HEK293T (cell line): ENCODE measurements around the gene HMBS.

Experiments used
- CTCF ChIA-PET: fragments of 350-600 bp; formaldehyde crosslinking; extraction: SDS; loops from one replicate; lab custom pipeline; 2021; ENCODE audit warnings: antibody characterized with exemption, inconsistent platforms; lab: Yijun Ruan, JAX
- POLR2A ChIA-PET: fragments of 350-600 bp; formaldehyde crosslinking; extraction: SDS; loops from one replicate; lab custom pipeline; 2020; ENCODE audit warnings: antibody characterized with exemption, inconsistent platforms; lab: Yijun Ruan, JAX
- DNase-seq: peaks from one replicate; pipeline ENCODE4 v3.0.0; 2012; ENCODE audit warnings: mixed read lengths; ENCODE audit errors: extremely low spot score
- ARNT ChIP-seq: fragments of 450-650 bp; IDR thresholded peaks from 2 replicates; pipeline ENCODE4 v1.6.1; 2017; ENCODE audit warnings: mild to moderate bottlenecking
- BHLHE40 ChIP-seq: fragments of 450-650 bp; IDR thresholded peaks from 2 replicates; pipeline ENCODE4 v1.6.1; 2016; ENCODE audit warnings: mild to moderate bottlenecking, moderate library complexity, borderline replicate concordance
- CTBP1 ChIP-seq: fragments of 450-650 bp; IDR thresholded peaks from 2 replicates; pipeline ENCODE4 v1.6.1; 2016; ENCODE audit warnings: borderline replicate concordance
- ELF4 ChIP-seq: fragments of 450-650 bp; IDR thresholded peaks from 2 replicates; pipeline ENCODE4 v1.6.1; 2017; ENCODE audit warnings: antibody characterized with exemption
- FOXA1 ChIP-seq: fragments of 450-650 bp; IDR thresholded peaks from 2 replicates; pipeline ENCODE4 v1.6.1; 2016; ENCODE audit warnings: mild to moderate bottlenecking
- FOXK2 ChIP-seq: fragments of 450-650 bp; IDR thresholded peaks from 2 replicates; pipeline ENCODE4 v1.6.1; 2016; ENCODE audit warnings: mild to moderate bottlenecking
- FOXM1 ChIP-seq: fragments of 450-650 bp; IDR thresholded peaks from 2 replicates; pipeline ENCODE4 v1.6.1; 2017; ENCODE audit warnings: mild to moderate bottlenecking, borderline replicate concordance
- HDGF ChIP-seq: fragments of 450-650 bp; IDR thresholded peaks from 2 replicates; pipeline ENCODE4 v1.6.1; 2017; ENCODE audit warnings: antibody characterized with exemption, borderline replicate concordance
- L3MBTL2 ChIP-seq: fragments of 450-650 bp; conservative IDR thresholded peaks from 2 replicates; pipeline ENCODE4 v1.6.1; 2016; ENCODE audit warnings: mild to moderate bottlenecking
- LEF1 ChIP-seq: fragments of 450-650 bp; IDR thresholded peaks from 2 replicates; pipeline ENCODE4 v1.6.1; 2017; ENCODE audit warnings: mild to moderate bottlenecking, borderline replicate concordance
- NFRKB ChIP-seq: fragments of 450-650 bp; IDR thresholded peaks from 2 replicates; pipeline ENCODE4 v1.6.1; 2016; ENCODE audit warnings: mild to moderate bottlenecking, moderate library complexity
- PKNOX1 ChIP-seq: fragments of 450-650 bp; IDR thresholded peaks from 2 replicates; pipeline ENCODE4 v1.6.1; 2016
- SP1 ChIP-seq: fragments of 450-650 bp; IDR thresholded peaks from 2 replicates; pipeline ENCODE4 v1.6.1; 2017
- SUZ12 ChIP-seq: fragments of 450-650 bp; IDR thresholded peaks from 2 replicates; pipeline ENCODE4 v1.6.1; 2016; ENCODE audit warnings: mild to moderate bottlenecking
- TARDBP ChIP-seq: fragments of 450-650 bp; IDR thresholded peaks from 2 replicates; pipeline ENCODE4 v1.6.1; 2016
- ZNF384 ChIP-seq: fragments of 450-650 bp; IDR thresholded peaks from 2 replicates; pipeline ENCODE4 v1.6.1; 2016

The HMBS gene

GRCh38 chr11:119111361-119111925 lies 26.8 kb downstream of the HMBS start:
- TF ChIP-seq ELF4: no peak
- no peak for TF ChIP-seq SP1
- no peak for TF ChIP-seq PKNOX1
- TF ChIP-seq TARDBP: no peak
- no peak for TF ChIP-seq L3MBTL2
- no peak for TF ChIP-seq CTBP1
- TF ChIP-seq FOXK2: no peak
- no peak for TF ChIP-seq ARNT
- no peak for TF ChIP-seq FOXA1
- no peak for TF ChIP-seq BHLHE40
- no peak for TF ChIP-seq SUZ12
- no peak for TF ChIP-seq ZNF384
- no peak for TF ChIP-seq NFRKB
- TF ChIP-seq LEF1: no peak
- no peak for TF ChIP-seq FOXM1
- TF ChIP-seq HDGF: no peak
- ChIA-PET POLR2A (interaction anchor here (1.7 to 7.0 kb wide), 3 partner anchors 9 to 26 kb away, joined by 4 to 67 read pairs (median 8); partner anchors contain the start of genes DPAGT1, HINFP and HMBS), CTCF (no interaction called here)
- no peak for DNase-seq

GRCh38 chr11:119112314-119113020 lies 27.8 kb downstream of the HMBS start:
- DNase-seq: no peak
- TF ChIP-seq FOXK2 (no peak), L3MBTL2 (no peak), ZNF384 (no peak), FOXA1 (no peak), SP1 (no peak), ARNT (no peak), FOXM1 (no peak)
- ChIA-PET CTCF (no interaction called here), POLR2A (interaction anchor here (1.9 to 7.0 kb wide), 2 partner anchors 9 to 10 kb away, joined by 8 to 67 read pairs; partner anchors contain the start of genes DPAGT1 and HINFP)

- CTCF ChIA-PET: no interaction called here
- POLR2A ChIA-PET: no interaction called here
- DNase-seq: no peak
- TF ChIP-seq NFRKB (no peak), SP1 (no peak), L3MBTL2 (no peak), ELF4 (no peak), CTBP1 (no peak), FOXK2 (no peak), HDGF (no peak), FOXA1 (no peak), LEF1 (no peak)
These were observed 29.0 kb downstream of the HMBS start for GRCh38 chr11:119113716-119114115.

GRCh38 chr11:119114351-119114750 lies 29.7 kb downstream of the HMBS start:
- POLR2A ChIA-PET: no interaction called here
- DNase-seq: no peak
- TF ChIP-seq SP1 (no peak), ZNF384 (no peak), BHLHE40 (no peak), L3MBTL2 (no peak), HDGF (no peak), ELF4 (no peak), CTBP1 (no peak), NFRKB (no peak), LEF1 (no peak), ARNT (no peak), FOXM1 (no peak)
- CTCF ChIA-PET: no interaction called here

GRCh38 chr11:119115484-119116234 lies 31.0 kb downstream of the HMBS start:
- DNase-seq: no peak
- CTCF ChIA-PET: no interaction called here
- TF ChIP-seq ZNF384: no peak
- TF ChIP-seq TARDBP: no peak
- TF ChIP-seq L3MBTL2: no peak
- no peak for TF ChIP-seq ELF4
- no peak for TF ChIP-seq NFRKB
- no peak for TF ChIP-seq CTBP1
- TF ChIP-seq PKNOX1: no peak
- no peak for TF ChIP-seq SP1
- no peak for TF ChIP-seq FOXA1
- no peak for TF ChIP-seq BHLHE40
- no peak for TF ChIP-seq FOXM1
- TF ChIP-seq FOXK2: no peak
- no peak for TF ChIP-seq SUZ12
- no peak for TF ChIP-seq HDGF
- TF ChIP-seq ARNT: no peak
- no peak for TF ChIP-seq LEF1
- POLR2A ChIA-PET: interaction anchor here (2.6 kb wide), 1 partner anchor 9 kb away, joined by 12 read pairs; the partner anchor contains the start of gene C2CD2L

GRCh38 chr11:119116235-119116594 lies 31.5 kb downstream of the HMBS start:
- POLR2A ChIA-PET: interaction anchor here (2.6 kb wide), 1 partner anchor 9 kb away, joined by 12 read pairs; the partner anchor contains the start of gene C2CD2L

More at GRCh38 chr11:119116235-119116594, 31.5 kb downstream of the HMBS start:
- CTCF ChIA-PET: no interaction called here
- TF ChIP-seq HDGF (no peak), ELF4 (no peak), BHLHE40 (no peak), ZNF384 (no peak), ARNT (no peak), CTBP1 (no peak), NFRKB (no peak), TARDBP (no peak), SUZ12 (no peak), FOXK2 (no peak), LEF1 (no peak), L3MBTL2 (no peak), FOXM1 (no peak), FOXA1 (no peak), SP1 (no peak), PKNOX1 (no peak)
- no peak for DNase-seq
